GM18498 (cell line): ENCODE measurements around the gene VARS2.
"Not testable (repeated sequence)": the region's sequence is repeated elsewhere in the genome, so short reads cannot be mapped to it uniquely, and the experiment has no call there.

Source experiments
- ATAC-seq: cut with Tn5 transposase; IDR thresholded peaks from one replicate; pipeline ENCODE4 v1.9.1; 2021; ENCODE audit warnings: mild to moderate bottlenecking, moderate library complexity; ENCODE audit not compliant: unreplicated experiment

The VARS2 gene

DNA sequence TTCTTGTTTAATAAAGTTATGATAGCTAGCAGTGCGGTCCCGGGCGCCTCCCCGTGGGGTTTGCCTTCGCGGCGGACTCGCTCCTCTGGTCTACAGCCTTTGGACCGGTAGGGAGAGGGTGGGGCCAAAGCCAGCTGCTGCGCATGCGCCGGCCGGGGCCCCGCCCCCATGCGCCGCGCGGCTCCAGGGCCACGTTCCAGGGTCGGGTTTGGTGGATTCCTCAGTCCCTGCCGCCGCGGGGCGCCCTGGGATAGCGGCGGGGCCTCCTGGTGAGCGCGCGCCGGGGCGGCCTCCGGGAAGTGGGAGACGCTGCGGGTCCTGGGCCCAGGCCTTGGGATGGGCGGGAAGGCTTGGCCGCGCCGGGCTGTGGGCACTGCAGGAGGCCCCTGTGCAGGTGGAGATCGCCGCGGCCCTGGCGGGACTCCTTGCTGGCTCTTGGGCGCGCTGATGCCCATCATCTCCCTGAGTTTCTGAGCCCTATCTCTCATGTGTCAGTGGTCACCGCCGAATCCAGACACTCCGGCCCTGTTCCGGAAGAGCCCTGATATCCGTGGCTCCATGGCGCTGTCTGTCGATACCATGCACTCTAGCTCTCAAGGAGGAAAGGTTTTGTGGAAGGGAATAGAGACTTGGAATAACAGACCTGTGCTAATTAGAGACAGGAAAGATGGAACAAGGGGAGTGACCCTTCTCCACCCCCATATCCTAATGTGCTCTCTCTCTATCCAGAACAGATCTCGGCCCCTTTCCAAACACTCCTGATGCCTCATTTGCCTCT lies at the start of gene VARS2:
Gene VARS2 (plus strand): TSS at position 163 of the 778 bp plus-strand sequence. CDS start 599 bp downstream, at position 762.
- ATAC-seq, result peak; percentile 87

DNA sequence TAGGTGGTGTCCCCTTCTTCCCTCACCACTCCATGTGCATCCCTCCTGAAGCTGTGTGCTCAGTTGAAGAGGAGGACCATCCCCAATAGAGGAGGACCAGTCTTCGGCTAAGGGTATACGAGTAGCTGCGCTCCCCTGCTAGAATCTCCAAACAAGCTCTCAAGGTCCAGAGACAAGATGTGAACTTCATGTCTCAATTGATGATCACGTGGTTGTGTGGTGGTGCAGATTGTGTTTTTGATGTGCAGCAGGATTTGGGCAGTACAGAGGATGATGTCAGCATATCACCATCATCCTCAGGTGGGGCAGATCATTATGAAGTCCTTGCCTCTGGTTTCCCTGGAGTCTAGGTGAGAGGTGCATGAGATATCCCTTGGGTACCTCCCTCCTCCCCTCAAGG lies 49.7 kb upstream of the VARS2 start:
- ATAC-seq, result no peak

DNA sequence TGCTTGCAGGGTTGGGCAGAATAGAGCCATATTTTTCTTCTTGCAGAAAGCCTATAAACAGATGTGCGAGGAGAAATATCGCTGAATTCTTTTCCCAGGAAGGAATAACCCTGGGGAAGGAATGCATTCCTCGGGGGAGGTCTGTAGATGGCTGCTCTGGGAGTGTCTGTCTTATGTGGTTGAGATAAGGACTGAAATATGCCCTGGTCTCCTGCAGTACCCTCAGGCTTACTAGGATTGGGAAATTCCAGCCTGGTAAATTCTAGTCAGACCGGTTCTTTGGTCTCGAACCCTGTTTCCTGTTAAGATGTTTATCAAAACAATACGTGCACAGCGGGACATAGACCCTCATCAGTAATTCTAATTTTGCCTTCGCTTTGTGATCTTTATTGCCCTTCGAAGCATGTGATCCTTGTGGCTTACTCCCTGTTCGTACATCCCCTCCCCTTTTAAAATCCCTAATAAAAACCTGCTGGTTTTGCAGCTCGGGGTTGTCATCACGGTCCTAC lies 44.7 kb upstream of the VARS2 start:
- not testable (repeated sequence) for ATAC-seq

DNA sequence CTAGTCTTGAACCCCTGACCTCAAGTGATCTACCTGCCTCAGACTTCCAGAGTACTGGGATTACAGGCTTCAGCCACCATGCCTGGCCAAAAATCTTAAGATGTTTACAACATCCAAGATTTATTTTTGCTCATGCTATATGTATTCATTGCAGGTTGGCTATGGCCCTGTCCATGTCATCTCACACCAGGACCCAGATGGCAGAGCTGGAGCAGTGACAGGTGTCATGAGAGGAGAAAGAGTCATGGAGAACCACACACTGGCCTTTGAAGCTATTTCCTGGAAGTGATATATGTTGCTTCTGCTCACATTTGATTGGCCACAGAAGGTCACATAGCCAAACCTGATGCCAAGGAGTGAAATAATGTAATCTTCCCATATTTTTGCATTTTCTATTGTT lies 43.5 kb upstream of the VARS2 start:
- no peak for ATAC-seq

DNA sequence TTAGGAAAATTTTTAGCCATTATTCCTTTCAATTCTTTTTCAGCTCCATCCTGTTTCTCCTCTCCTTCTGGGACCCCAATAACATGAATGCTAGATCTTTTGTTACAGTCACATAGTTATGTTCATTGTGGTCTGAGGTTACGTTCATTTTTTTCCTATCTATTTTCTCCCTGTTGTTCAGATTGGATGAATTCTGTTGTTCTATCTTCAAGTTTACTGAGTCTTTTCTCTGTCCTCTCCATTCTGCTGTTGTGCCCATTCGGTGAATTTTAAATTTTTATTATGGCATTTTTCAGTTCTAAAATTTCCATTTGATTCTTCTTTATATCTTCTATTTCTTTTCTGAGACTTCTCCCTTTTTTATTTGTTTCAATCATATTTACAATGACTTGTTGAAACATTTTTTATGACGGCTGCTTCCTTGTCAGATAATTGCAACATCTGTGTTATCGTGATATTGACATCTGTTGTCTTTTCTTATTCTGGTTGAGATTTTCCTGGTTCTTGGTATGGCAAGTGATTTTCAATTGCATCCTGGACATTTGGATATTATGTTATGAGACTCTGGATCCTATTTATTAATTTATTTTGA lies 42.4 kb upstream of the VARS2 start:
- no peak for ATAC-seq

DNA sequence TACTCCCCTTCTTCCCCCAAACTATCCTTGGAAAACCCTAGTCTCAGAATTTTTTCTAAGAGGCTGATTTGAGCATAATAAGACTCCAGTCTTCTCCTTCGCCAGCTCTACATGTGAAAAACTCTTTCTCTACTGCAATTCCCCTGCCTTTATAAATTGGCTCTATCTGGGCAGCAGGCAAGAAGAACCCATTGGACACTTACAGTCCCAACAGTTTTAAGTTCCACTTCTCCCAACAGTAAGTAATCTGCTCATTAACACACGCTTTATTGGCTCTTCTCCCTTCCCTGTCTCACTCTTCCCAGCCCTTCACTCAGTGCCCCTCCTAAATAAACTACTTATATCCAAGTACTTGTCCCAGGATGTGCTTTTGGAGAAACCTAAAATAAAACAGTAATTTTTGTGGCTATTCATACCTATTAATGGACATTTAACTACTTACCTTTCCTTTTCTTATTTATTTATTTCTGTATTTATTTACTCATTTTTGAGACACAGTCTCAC lies 40.8 kb upstream of the VARS2 start:
- ATAC-seq, result no peak

DNA sequence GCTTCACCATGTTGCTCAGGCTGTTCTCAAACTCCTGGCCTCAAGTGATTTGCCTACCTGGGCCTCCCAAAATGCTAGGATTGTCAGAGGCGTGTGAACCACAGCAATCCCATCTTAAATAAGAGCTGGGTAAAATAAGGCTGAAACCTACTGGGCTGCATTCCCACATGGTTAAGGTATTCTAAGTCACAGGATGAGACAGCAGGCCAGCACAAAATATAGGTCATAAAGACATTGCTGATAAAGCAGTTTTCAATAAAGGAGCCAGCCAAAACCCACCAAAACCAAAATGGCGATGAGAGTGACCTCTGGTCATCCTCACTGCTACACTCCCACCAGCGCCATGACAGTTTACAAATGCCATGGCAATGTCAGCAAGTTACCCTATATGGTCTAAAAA lies 40.2 kb upstream of the VARS2 start:
- not testable (repeated sequence) for ATAC-seq

DNA sequence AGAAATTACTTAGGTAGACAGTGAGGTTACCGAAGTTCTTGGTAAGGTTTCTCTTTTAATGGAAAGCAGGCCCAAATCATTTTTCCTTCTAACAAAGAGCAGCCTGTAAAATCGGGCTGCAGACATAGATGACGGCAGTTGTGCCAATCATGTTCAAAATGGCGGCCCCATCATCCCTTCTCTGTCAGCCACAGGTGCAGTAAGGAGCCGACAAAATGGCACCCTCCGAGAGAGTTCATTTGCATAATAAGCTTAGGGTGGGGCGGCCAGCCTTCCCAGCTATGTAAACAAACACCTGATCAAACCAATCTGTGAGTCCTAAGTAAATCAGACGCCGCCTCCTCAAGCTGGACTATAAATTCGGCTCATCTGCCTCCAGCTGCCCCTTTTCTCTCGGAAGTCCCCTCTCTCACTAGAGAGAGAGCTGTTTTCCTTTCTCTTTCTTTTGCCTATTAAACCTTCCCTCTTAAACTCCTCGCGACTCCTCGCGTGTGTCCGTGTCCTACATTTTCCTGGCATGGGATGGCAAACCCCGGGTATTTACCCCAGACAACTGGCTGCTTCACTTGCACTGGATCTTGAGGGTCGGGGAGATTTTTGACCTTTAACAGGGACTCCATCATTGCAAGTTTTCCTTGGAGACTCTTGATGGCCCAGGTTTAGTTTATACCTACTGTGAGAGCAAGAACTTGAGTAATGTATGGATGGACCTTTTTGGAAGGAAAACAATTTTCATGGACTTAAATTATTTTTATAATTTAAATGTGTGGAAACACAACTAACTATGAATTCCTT lies 38.6 kb upstream of the VARS2 start:
- no peak for ATAC-seq

DNA sequence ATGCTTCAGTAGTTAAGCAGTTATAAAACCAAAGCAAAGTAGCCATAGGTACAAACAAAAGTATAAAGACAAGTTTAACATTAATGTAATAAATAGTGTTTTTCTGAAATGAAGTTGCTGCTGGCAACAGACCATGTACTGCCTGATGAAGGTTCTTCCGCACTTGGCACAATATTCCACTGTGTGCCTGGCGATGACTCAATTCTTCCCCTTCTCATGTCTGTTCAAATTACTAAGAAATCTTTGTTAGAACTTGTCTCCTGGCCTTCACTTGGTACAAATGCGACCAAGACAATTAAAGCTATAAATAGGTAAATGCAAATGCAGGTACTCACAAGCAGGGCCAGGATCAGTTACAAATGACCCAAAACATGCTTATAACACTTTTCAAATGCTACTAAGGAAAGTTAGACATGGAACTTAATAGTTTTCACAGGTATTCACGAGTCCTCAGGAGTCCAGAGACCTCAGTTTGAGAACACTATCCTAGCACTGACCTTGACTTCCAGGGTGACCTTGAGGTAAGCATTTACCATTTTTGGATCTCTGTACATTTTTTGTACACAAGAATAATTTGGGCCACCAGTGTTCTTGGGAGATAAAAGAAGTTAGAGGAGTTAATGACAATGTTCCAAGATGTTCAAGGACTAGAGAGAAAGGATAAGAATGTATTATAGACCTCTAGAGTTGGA lies 37.9 kb upstream of the VARS2 start:
- ATAC-seq, result no peak

DNA sequence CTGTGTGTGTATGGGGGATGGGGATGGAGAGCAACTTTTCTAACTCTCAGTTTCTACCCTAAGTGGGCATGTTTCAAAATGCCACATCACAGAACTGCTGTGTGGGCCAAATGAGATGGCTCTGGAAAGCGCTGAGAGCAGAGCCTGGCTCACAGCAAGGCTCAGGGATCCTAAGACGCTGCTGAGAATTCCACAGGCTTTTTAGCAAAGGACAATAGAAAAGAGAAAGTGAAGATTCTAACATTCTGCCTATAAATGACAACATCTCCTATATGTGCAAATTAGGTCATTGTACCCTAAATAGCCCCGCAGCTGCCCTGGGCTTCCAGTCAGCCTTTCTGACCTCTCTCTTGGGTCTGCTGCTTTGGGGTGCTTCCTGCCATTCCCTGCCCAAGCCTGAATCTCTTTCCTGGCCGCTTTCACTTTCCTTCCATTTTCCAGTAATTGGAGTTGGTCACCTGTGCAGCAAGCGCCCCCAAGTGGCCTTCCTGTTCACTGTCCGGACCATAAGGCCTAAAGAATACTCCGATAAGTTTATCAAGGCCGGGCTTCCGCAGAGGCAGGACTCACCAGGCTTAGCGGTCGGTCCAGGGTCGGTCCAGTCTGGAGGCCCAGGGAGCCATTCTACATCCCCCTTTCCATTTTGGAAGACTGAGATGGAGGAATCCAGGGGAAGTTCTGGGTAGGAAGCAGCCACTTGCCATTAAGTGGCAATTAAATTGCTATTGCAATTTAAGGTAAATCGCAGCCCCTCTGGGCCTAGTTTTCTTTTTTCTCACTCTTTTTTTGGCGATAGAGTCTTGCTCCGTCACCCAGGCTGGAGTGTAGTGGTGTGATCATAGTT lies 36.4 kb upstream of the VARS2 start:
- ATAC-seq, result no peak

DNA sequence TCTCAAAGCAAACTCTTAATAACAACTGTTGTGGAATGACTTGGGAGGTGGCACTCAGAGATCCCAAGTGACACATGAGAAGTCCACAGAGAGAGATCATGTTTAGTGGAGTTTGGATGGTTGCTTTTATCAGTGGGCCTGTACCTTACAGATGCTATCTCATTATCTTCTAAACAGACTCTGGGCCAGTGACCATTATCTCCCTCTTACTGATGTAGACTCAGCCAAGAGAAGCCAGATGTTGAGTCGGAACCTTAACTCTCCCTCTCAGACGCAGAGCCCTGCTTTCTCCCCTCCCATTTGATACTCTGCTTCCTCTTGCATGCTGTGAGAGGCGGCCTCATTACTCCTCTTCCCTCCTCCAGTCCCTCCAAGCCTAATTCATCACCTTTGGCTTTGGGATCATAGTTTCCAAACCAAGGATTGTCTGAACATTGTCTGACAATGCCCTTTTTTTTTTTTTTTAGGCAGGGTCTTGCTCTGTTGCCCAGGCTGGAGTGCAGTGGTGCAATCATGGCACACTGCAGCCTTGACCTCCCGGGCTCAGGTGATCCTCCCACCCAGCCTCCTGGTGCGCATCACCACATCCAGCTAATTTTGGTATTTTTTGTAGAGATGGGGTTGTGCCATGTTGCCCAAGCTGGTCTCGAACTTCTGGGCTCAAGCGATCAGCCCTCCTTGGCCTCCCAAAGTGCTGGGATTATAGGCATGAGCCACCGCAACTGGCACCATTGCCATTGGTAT lies 34.2 kb upstream of the VARS2 start:
- ATAC-seq, result no peak

DNA sequence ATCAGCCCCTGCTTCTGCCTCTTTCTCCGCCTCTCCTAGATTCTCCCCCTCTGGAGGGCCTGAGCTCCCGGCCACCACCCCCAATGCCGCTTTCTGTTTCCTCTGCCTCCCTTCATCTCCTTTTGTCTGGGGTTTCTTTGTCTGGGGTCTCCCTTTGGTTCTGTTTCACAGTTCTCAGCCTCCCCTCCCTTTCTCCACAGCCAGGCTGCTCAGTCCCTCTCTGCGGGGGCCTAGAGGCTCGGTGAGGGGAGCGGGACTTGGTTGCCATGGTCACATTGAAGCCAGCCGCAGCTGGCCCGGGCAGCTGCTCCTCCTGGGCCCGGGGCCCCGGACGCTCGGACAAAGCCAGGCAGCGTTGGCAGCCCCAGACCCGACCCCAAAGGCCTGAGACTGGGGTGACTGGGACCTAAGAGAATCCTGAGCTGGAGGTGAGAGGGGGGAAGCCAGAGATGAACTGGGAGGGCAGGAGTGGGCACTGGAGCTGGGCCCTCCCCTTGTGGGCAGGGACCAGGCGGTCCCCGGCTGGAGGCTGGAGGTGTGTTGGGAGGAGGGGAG lies 33.3 kb upstream of the VARS2 start:
- ATAC-seq, result no peak

DNA sequence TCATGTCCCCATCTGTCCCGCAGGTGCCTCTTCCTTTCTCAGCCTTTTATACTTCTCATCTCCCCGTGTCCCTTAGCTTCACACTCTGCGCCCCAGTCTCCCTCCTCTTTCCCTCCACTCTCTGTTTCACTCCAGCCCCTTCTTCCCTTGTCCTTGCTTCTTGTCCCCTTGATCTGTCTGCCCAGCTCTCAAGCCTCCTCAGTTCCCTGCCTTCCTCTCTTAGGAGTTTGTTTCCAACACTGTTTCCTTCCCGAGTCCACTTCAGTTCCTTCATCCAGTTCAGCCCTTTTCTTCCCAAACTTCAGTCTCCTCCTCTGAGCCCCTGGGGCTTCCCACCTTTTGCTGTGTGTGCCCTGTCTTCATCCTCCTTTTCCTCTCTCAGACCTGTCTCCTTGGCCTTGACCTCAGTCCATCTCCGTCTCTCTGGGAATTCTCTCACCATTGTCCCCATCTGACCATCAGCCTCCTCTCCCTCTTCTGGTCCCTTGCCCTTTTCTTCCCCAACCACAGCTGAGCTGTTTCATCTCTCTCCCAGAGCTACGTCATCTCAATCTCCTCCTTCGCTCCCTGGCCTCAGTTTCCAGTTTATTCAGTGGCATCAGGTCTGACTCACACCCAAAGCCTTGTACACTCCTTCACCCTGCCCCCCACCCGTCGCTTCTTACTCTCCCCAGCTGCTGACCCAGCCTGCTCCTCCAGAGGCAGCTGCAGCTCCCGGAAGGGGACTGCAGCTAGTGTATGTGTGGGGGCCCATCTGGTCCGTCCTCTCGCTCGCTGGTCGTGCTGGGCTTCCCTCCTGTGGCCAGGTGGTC lies 32.4 kb upstream of the VARS2 start:
- ATAC-seq, result no peak

DNA sequence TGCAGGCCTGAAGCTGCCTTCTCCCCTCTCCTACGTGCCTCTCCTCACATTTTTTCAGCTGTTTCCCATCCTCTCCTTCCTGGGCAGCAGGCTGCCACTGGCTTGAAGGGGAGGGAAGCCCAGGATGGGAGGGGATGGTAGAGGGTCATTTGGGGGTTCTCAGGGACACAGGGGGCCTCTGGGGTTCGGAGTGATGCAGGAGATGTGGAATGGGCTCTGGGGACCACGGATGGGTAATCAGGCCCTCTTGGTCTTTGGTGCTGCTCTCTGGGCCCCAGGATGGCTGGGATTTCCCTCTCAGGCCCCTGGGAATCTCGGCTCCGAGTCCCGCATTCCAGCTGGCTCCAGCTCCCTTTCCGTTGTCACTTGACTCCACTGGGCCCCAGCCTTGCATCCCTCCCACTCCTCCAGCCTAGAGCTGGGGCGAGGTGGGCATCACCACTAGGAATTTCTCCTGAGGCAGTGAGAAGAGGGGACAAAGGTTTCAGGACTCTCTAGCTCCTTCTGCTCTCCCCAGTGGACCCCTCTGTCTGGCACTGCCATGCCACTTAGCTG lies 31.8 kb upstream of the VARS2 start:
- ATAC-seq, result no peak

DNA sequence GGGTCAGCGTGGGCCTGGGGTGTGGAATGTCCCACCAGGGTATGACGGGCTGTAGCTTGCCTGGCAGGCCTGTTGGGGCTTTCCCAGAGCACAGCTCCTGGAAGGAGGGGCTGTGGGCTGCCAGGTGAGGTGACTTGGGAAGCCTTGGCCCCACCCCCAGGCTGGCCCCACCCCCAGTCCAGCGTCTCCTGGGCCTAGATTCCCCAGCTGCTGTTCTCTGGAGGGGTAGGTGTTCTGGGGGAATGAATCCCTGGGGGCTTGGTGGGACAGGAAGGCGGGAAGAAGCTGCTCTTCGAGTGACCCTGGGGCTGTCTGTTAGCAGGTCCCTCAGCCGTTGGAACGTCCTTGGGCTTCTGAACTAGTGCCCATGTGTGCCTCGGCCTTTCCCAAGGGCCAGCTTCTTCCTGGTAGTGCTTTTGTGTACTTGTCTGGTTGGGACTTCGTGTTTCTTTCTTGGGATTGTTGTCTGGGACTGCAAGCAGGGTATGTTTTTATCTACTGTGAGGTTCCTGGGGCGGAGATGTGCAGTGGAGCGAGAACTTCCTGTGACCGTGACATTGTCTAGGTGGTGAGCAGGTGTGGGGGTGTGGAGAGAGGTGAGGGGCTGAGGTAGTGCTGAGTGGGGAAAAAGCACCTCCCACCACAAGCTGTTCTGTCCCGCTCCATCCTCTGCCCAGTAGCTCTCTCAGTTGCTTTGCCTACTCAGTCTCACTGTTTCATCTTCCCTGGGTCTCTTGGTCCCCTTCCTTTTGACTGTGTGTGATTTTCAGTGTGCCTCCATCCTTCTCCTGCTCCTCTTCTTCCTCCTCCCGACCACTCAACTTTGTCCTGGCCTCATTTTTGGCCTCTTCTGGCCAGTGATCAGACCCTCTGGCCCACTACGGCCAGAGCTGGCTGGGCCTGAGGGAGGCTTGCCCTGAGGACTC lies 31.0 kb upstream of the VARS2 start:
- ATAC-seq, result no peak

DNA sequence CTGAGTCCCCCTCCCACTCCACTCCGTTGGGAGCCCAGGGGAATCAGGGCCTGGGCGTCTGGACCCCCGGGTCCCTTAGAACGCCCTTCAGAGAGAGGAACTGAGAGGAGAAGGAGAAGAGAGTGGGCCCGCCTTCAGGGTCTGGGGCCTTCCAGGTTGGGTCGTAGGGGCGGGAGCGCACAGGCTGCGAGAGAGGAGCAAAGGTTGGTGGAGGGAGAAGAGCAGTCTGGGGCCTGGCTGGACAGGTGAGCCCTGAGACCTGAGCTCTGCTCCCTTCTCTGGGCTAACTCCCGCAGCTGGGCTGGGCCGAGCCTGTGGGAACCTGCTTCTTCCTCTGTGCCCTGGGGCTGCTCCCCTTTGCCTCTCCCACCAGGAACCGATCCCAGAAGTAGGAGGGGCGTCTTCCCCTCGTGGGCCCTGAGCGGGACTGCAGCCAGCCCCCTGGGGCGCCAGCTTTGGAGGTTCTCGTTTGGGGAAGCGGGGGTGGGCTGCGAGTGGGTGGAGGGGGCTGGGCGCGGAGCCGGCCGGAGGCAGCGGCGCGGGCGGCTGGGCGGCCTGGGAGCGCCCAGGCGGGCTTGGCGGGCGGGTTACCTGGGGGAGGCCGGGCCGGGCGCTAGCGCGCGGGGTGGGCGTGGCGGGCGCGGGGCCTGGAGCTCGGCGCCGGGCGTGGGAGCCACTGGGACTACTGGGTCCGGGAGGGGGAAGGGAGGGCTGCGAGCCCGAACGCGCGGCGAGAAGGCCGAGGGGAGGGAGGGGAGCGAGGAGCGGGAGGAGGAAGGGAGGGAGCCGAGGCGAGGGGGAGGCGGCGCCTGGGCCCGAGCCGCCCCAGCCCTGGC lies 30.1 kb upstream of the VARS2 start, which contains the start of gene DDR1:
Gene DDR1 (plus strand): TSS at position 835 of the 836 bp plus-strand sequence. CDS start 4,211 bp downstream, outside the sequence.
- no peak for ATAC-seq
